Keratinocyte (primary cell): ENCODE results near the gene AFG3L2.

Experiments
- EZH2 ChIP-seq: IDR thresholded peaks from one replicate; pipeline ENCODE4 v1.6.1; 2012; ENCODE audit warnings: inconsistent platforms, mild to moderate bottlenecking, low read length, moderate library complexity
- TF ChIP-seq, protein P1 (sequence below), 3 experiments: IDR thresholded peaks in 1 of 3; conservative IDR thresholded peaks in 1 of 3; optimal IDR thresholded peaks in 1 of 3; 2 replicates in 2 of 3; 3 replicates in 1 of 3; pipeline versions ENCODE3 to v1.5.1; 2011; ENCODE audit warnings: low read length in 3 of 3, mild to moderate bottlenecking in 3 of 3, moderate library complexity in 2 of 3, control low read depth in 1 of 3, inconsistent platforms in 1 of 3; ENCODE audit not compliant: insufficient read depth in 2 of 3; ENCODE audit errors: extremely low read depth in 1 of 3

DNA sequence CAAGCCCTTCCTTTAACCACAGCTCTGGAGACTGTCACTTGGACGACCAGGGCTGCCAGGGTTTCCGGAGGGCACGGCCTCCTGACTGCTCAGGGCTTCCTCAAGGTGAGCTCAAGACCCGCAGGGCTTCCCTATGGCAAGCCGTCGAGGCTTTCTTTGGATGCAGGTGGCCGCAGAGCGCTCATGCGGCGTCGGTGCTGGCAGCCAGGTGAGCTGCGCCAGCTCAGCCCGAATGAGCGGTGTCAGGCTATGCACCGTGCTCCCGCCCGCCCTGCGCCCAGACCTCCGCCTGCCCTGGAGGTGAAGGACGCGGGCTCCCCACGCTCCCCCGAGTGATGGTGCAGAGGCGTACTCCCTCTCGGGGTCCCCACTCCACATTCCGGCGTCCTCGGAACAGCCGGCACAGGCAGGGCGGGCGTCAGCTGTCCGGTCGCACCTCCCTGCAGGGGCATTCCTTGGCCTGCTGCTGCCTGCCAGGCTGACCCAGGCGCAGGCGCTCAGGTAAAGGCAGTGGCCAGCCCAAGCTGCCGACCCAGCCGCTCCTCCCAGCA, 89.8 kb downstream of the AFG3L2 start:
- no peak for TF ChIP-seq EZH2
- TF ChIP-seq, protein P1, sequence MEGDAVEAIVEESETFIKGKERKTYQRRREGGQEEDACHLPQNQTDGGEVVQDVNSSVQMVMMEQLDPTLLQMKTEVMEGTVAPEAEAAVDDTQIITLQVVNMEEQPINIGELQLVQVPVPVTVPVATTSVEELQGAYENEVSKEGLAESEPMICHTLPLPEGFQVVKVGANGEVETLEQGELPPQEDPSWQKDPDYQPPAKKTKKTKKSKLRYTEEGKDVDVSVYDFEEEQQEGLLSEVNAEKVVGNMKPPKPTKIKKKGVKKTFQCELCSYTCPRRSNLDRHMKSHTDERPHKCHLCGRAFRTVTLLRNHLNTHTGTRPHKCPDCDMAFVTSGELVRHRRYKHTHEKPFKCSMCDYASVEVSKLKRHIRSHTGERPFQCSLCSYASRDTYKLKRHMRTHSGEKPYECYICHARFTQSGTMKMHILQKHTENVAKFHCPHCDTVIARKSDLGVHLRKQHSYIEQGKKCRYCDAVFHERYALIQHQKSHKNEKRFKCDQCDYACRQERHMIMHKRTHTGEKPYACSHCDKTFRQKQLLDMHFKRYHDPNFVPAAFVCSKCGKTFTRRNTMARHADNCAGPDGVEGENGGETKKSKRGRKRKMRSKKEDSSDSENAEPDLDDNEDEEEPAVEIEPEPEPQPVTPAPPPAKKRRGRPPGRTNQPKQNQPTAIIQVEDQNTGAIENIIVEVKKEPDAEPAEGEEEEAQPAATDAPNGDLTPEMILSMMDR (optimal IDR thresholded peaks at IDR 0.05 in 1 of 3, IDR thresholded peaks at IDR 0.05 in 1 of 3, conservative IDR thresholded peaks at IDR 0.05 in 1 of 3; ENCODE audit: extremely low read depth in 1 of 3, insufficient read depth in 2 of 3, low read length in 3 of 3), result no peak
